HG02973 (cell line): ENCODE results near the gene LRRN4CL.
"Not testable (repeated sequence)": the region's sequence is repeated elsewhere in the genome, so short reads cannot be mapped to it uniquely, and the experiment has no call there.

Source experiments
- ATAC-seq: cut with Tn5 transposase; IDR thresholded peaks from one replicate; pipeline ENCODE4 v1.9.1; 2021; ENCODE audit warnings: moderate library complexity; ENCODE audit not compliant: unreplicated experiment

LRRN4CL gene

GRCh38 chr11:62677156-62677555 is 12.2 kb downstream of the LRRN4CL start:
- ATAC-seq: no peak

GRCh38 chr11:62676698-62677097 is 12.6 kb downstream of the LRRN4CL start:
- ATAC-seq: no peak

- not testable (repeated sequence) for ATAC-seq
Measured at GRCh38 chr11:62675415-62675814, 13.9 kb downstream of the LRRN4CL start.

- no peak for ATAC-seq
Measured at GRCh38 chr11:62673196-62673525, 16.2 kb downstream of the LRRN4CL start.

GRCh38 chr11:62671608-62672389 is 17.5 kb downstream of the LRRN4CL start, which contains the start of the genes LBHD1 and UQCC3:
LBHD1 (minus strand) TSS chr11:62672267; CDS start chr11:62670031, 2,236 bp downstream.
UQCC3 (plus strand) TSS chr11:62671673; CDS start chr11:62671746, 73 bp downstream.
- ATAC-seq: peak; percentile 40

- no peak for ATAC-seq
Measured at GRCh38 chr11:62671236-62671607, 18.1 kb downstream of the LRRN4CL start.

- no peak for ATAC-seq
Measured at GRCh38 chr11:62669420-62670161, 19.7 kb downstream of the LRRN4CL start.

GRCh38 chr11:62667460-62667859 is 21.9 kb downstream of the LRRN4CL start:
- no peak for ATAC-seq

- ATAC-seq: no peak
Measured at GRCh38 chr11:62666259-62666926, 22.9 kb downstream of the LRRN4CL start.

- ATAC-seq: peak; percentile 11
Measured at GRCh38 chr11:62665599-62666258, 23.6 kb downstream of the LRRN4CL start.

GRCh38 chr11:62665075-62665598 is 24.2 kb downstream of the LRRN4CL start, which contains the start of the genes C11orf98 and CSKMT:
C11orf98 (minus strand) TSS chr11:62665210; CDS start chr11:62665169, 41 bp downstream.
CSKMT (plus strand) TSS chr11:62665312; CDS start chr11:62665880, 568 bp downstream.
- ATAC-seq: peak; percentile 79

GRCh38 chr11:62664405-62665074 is 24.8 kb downstream of the LRRN4CL start:
- ATAC-seq: peak; percentile 29

- no peak for ATAC-seq
Measured at GRCh38 chr11:62656796-62657429, 32.4 kb downstream of the LRRN4CL start.

GRCh38 chr11:62654297-62654696 is 35.0 kb downstream of the LRRN4CL start:
- no peak for ATAC-seq

- ATAC-seq: peak; percentile 25
Measured at GRCh38 chr11:62652161-62653006, 36.9 kb downstream of the LRRN4CL start.

GRCh38 chr11:62650283-62650682 is 39.0 kb downstream of the LRRN4CL start:
- not testable (repeated sequence) for ATAC-seq

- no peak for ATAC-seq
Measured at GRCh38 chr11:62649486-62649885, 39.8 kb downstream of the LRRN4CL start.

GRCh38 chr11:62648967-62649364 is 40.4 kb downstream of the LRRN4CL start:
- ATAC-seq: no peak
